Measurements from ENCODE around the gene ACSL4. TPM values are rescaled to one million over a fixed set of nuclear protein-coding genes. Genes with fewer than 3 reads are reported as not detected.

ACSL4 gene
- total and polyA plus RNA-seq, 9 donors = 23.3 to 102 (median 36.6) TPM

- H3K27me3 ChIP-seq = no peaks in the 10 kb centered on the region
- no peaks in the 10 kb centered on the region for H3K4me1 ChIP-seq (ENCODE audit: insufficient read depth)
- H3K27ac ChIP-seq = no peak overlapping the region
- intact Hi-C loops (cut with DNase I) = no loop called here
- H3K36me3 ChIP-seq = no peaks in the 10 kb centered on the region
- H3K9me3 ChIP-seq = no peaks in the 10 kb centered on the region
- no peak for DNase-seq
- TF ChIP-seq CTCF (IDR thresholded peaks at IDR 0.05) (no peak), POLR2A (IDR thresholded peaks at IDR 0.05) (no peak), EP300 (IDR thresholded peaks at IDR 0.05) (no peak)
- H3K4me3 ChIP-seq = no peak overlapping the region
- WGBS, 3 donors = 48 to 50% (median 49%) methylated on average over 2 of the region's 2 CpGs
These were observed 12.1 kb downstream of the ACSL4 start for GRCh38 chrX:109720947-109721346.

- TF ChIP-seq EP300 (IDR thresholded peaks at IDR 0.05) = no peak
- no peak for TF ChIP-seq CTCF (IDR thresholded peaks at IDR 0.05)
- no peak for TF ChIP-seq POLR2A (IDR thresholded peaks at IDR 0.05)
- DNase-seq = no peak
- no peaks in the 10 kb centered on the region for H3K36me3 ChIP-seq
- H3K4me1 ChIP-seq (ENCODE audit: insufficient read depth) = no peaks in the 10 kb centered on the region
- no peaks in the 10 kb centered on the region for H3K27me3 ChIP-seq
- intact Hi-C loops (cut with DNase I) = no loop called here
- no peak overlapping the region for H3K27ac ChIP-seq
- H3K4me3 ChIP-seq = no peak overlapping the region
- H3K9me3 ChIP-seq = no peaks in the 10 kb centered on the region
- 49 to 79% (median 62%) methylated on average over 2 of the region's 2 CpGs for WGBS, 3 donors
These were observed 13.8 kb downstream of the ACSL4 start for GRCh38 chrX:109719264-109719663.

GRCh38 chrX:109716431-109717028 lies 16.5 kb downstream of the ACSL4 start:
- 9 to 22% (median 17%) methylated on average over 1 of the region's 1 CpG for WGBS, 3 donors
- no peak for DNase-seq
- intact Hi-C loops (cut with DNase I) = no loop called here
- Histone ChIP-seq H3K4me3 (no peak overlapping the region), H3K9me3 (no peaks in the 10 kb centered on the region), H3K27me3 (no peaks in the 10 kb centered on the region), H3K27ac (no peak overlapping the region), H3K36me3 (no peaks in the 10 kb centered on the region), H3K4me1 (ENCODE audit: insufficient read depth) (no peaks in the 10 kb centered on the region)
- TF ChIP-seq EP300 (IDR thresholded peaks at IDR 0.05) (no peak), POLR2A (IDR thresholded peaks at IDR 0.05) (no peak), CTCF (IDR thresholded peaks at IDR 0.05) (no peak)

- no peak for TF ChIP-seq CTCF (IDR thresholded peaks at IDR 0.05)
- TF ChIP-seq POLR2A (IDR thresholded peaks at IDR 0.05) = no peak
- no peak for TF ChIP-seq EP300 (IDR thresholded peaks at IDR 0.05)
- intact Hi-C loops (cut with DNase I) = no loop called here
- DNase-seq = no peak
- Histone ChIP-seq H3K4me1 (ENCODE audit: insufficient read depth) (no peaks in the 10 kb centered on the region), H3K27me3 (no peaks in the 10 kb centered on the region), H3K9me3 (no peaks in the 10 kb centered on the region), H3K27ac (no peak overlapping the region), H3K36me3 (no peaks in the 10 kb centered on the region), H3K4me3 (no peak overlapping the region)
- WGBS, 3 donors = 20 to 30% (median 26%) methylated on average over 1 of the region's 1 CpG
These were observed 18.6 kb downstream of the ACSL4 start for GRCh38 chrX:109714340-109714958.

Data from ovary (tissue), 9 donors.